Smooth muscle cell (in vitro differentiated cells): ENCODE data around the gene DPP9. TPM values are rescaled to one million over a fixed set of nuclear protein-coding genes. Genes with fewer than 3 reads are reported as not detected.

Source experiments
- DNase-seq: peaks from one replicate; lab custom pipeline; 2025; ENCODE audit not compliant: unreplicated experiment; lab: John Stamatoyannopoulos, UW
- H2AFZ ChIP-seq: fragments of 200-600 bp; sonication (generic); 2 replicates; pipeline ENCODE4 v1.6.0; 2016; ENCODE audit warnings: antibody characterized with exemption, low read depth, mild to moderate bottlenecking
- H3F3A ChIP-seq: fragments of 200-600 bp; sonication (generic); 2 replicates; pipeline ENCODE4 v1.6.0; 2017; ENCODE audit warnings: antibody characterized with exemption, low read depth
- H3K27ac ChIP-seq: fragments of 200-600 bp; sonication (generic); 2 replicates; pipeline ENCODE4 v1.5.1; 2016; ENCODE audit warnings: low read depth, mild to moderate bottlenecking
- H3K27me3 ChIP-seq: fragments of 200-600 bp; sonication (generic); 2 replicates; pipeline ENCODE4 v1.6.1; 2016; ENCODE audit warnings: low read depth, mild to moderate bottlenecking
- H3K36me3 ChIP-seq: fragments of 200-600 bp; sonication (generic); 2 replicates; pipeline ENCODE4 v1.5.1; 2016; ENCODE audit warnings: low read depth
- H3K4me1 ChIP-seq: fragments of 200-600 bp; sonication (generic); 2 replicates; pipeline ENCODE4 v1.5.1; 2016; ENCODE audit warnings: low read depth
- H3K4me2 ChIP-seq: fragments of 200-600 bp; sonication (generic); 2 replicates; pipeline ENCODE4 v1.6.0; 2016; ENCODE audit warnings: mild to moderate bottlenecking
- H3K4me3 ChIP-seq: fragments of 200-600 bp; sonication (generic); 2 replicates; pipeline ENCODE4 v1.5.1; 2016; ENCODE audit warnings: mild to moderate bottlenecking
- H3K79me2 ChIP-seq: fragments of 200-600 bp; sonication (generic); 2 replicates; pipeline ENCODE4 v1.6.0; 2016; ENCODE audit warnings: low read depth, mild to moderate bottlenecking
- H3K9ac ChIP-seq: fragments of 200-600 bp; sonication (generic); 2 replicates; pipeline ENCODE4 v1.6.0; 2016; ENCODE audit warnings: low read depth
- H3K9me3 ChIP-seq: fragments of 200-600 bp; sonication (generic); replicated peaks from 2 replicates; pipeline ENCODE4 v1.5.1; 2016; ENCODE audit warnings: low read depth
- H4K20me1 ChIP-seq: fragments of 200-600 bp; sonication (generic); 2 replicates; pipeline ENCODE4 v1.6.0; 2016; ENCODE audit warnings: low read depth
- CTCF ChIP-seq: fragments of 200-600 bp; sonication (generic); IDR thresholded peaks from 2 replicates; pipeline ENCODE4 v1.5.1; 2017; ENCODE audit warnings: borderline replicate concordance, mild to moderate bottlenecking, antibody characterized with exemption; ENCODE audit not compliant: insufficient read depth, poor library complexity, severe bottlenecking
- WGBS: methylation state at CpG from one replicate; pipeline ENCODE4 v1.1.7; 2016; ENCODE audit warnings: low lambda C conversion rate; 5-methylcytosine and 5-hydroxymethylcytosine counted together
- polyA plus RNA-seq: library from polyadenylated mRNA; unstranded; fragments of >200 nt; fragmentation: Nextera tagmentation; extraction: Ambion mirVana; gene quantifications from 2 replicates; pipeline ENCODE4 v1.2.1, GENCODE V29; 2016
- total RNA-seq: library from RNA; depleted of rRNA; stranded (reverse); fragments of >200 nt; gene quantifications from 2 replicates; pipeline ENCODE4 v1.2.3, GENCODE V29; 2014

The DPP9 gene
- total and polyA plus RNA-seq, 2 experiments from 2014 or later: 26.3 to 44.3 TPM

- WGBS: 6% methylated on average over 46 of the region's 53 CpGs
- H2AFZ ChIP-seq: no peak overlapping the region
Measured at GRCh38 chr19:4759388-4760284, 36.0 kb upstream of the DPP9 start.

GRCh38 chr19:4758659-4759058 is 35.0 kb upstream of the DPP9 start:
- Histone ChIP-seq H3K4me1 (peaks cover 10% of the 10 kb centered on the region), H3K9me3 (no peaks in the 10 kb centered on the region), H3K27ac (no peak overlapping the region), H3K4me3 (no peak overlapping the region), H3K27me3 (peaks cover 6% of the 10 kb centered on the region), H3F3A (no peaks in the 10 kb centered on the region), H3K4me2 (no peak overlapping the region), H3K9ac (no peak overlapping the region), H3K79me2 (no peaks in the 10 kb centered on the region), H4K20me1 (no peaks in the 10 kb centered on the region), H3K36me3 (no peaks in the 10 kb centered on the region), H2AFZ (no peak overlapping the region)
- no peak for DNase-seq
- no peak for TF ChIP-seq CTCF
- WGBS: 63% methylated on average over 5 of the region's 5 CpGs

More at GRCh38 chr19:4759388-4760284, 36.0 kb upstream of the DPP9 start:
- Histone ChIP-seq H3K36me3 (no peaks in the 10 kb centered on the region), H3K4me2 (peak overlapping the region; percentile 84), H3K27ac (no peak overlapping the region), H3K4me1 (peaks cover 10% of the 10 kb centered on the region), H3K79me2 (no peaks in the 10 kb centered on the region), H3F3A (no peaks in the 10 kb centered on the region), H3K4me3 (peak overlapping the region; percentile 41), H3K27me3 (peaks cover 6% of the 10 kb centered on the region), H3K9ac (no peak overlapping the region), H3K9me3 (no peaks in the 10 kb centered on the region), H4K20me1 (no peaks in the 10 kb centered on the region)
- TF ChIP-seq CTCF: no peak
- DNase-seq: peak; percentile 58

- no peak overlapping the region for H2AFZ ChIP-seq
- no peaks in the 10 kb centered on the region for H3K9me3 ChIP-seq
- no peaks in the 10 kb centered on the region for H3F3A ChIP-seq
- 72% methylated on average over 4 of the region's 4 CpGs for WGBS
- DNase-seq: no peak
- peaks cover 10% of the 10 kb centered on the region for H3K4me1 ChIP-seq
- H3K79me2 ChIP-seq: no peaks in the 10 kb centered on the region
- no peaks in the 10 kb centered on the region for H3K36me3 ChIP-seq
- H3K9ac ChIP-seq: no peak overlapping the region
- H3K27ac ChIP-seq: no peak overlapping the region
- TF ChIP-seq CTCF: no peak
- H4K20me1 ChIP-seq: no peaks in the 10 kb centered on the region
- no peak overlapping the region for H3K4me3 ChIP-seq
- H3K27me3 ChIP-seq: peaks cover 6% of the 10 kb centered on the region
- no peak overlapping the region for H3K4me2 ChIP-seq
Measured at GRCh38 chr19:4758082-4758481, 34.4 kb upstream of the DPP9 start.
